AG08395 (cell line): Measurements from ENCODE around the gene LPCAT1.
"Not testable (repeated sequence)": the region's sequence is repeated elsewhere in the genome, so short reads cannot be mapped to it uniquely, and the experiment has no call there.

Source experiments
- DNase-seq: peaks from one replicate; pipeline ENCODE4 v3.0.0; 2012; ENCODE audit warnings: mixed read lengths, low spot score

LPCAT1 gene

GRCh38 chr5:1466631-1467265 lies 57.0 kb downstream of the LPCAT1 start:
- no peak for DNase-seq

- DNase-seq = no peak
Observed at GRCh38 chr5:1465966-1466471, 57.7 kb downstream of the LPCAT1 start.

- no peak for DNase-seq
Observed at GRCh38 chr5:1465117-1465516, 58.6 kb downstream of the LPCAT1 start.

GRCh38 chr5:1464511-1464910 lies 59.2 kb downstream of the LPCAT1 start:
- DNase-seq = no peak

GRCh38 chr5:1464096-1464446 lies 59.7 kb downstream of the LPCAT1 start:
- DNase-seq = no peak

- DNase-seq = no peak
Observed at GRCh38 chr5:1463326-1464095, 60.2 kb downstream of the LPCAT1 start.

- no peak for DNase-seq
Observed at GRCh38 chr5:1462358-1462757, 61.4 kb downstream of the LPCAT1 start.

- DNase-seq = no peak
Observed at GRCh38 chr5:1461396-1461795, 62.4 kb downstream of the LPCAT1 start.

GRCh38 chr5:1460054-1460682 lies 63.6 kb downstream of the LPCAT1 start:
- DNase-seq = no peak

GRCh38 chr5:1459435-1459834 lies 64.3 kb downstream of the LPCAT1 start:
- DNase-seq = not testable (repeated sequence)

GRCh38 chr5:1456110-1456881 lies 67.5 kb downstream of the LPCAT1 start:
- not testable (repeated sequence) for DNase-seq

- no peak for DNase-seq
Observed at GRCh38 chr5:1453613-1454012, 70.1 kb downstream of the LPCAT1 start.

GRCh38 chr5:1449081-1449630 lies 74.6 kb downstream of the LPCAT1 start:
- DNase-seq = no peak

- DNase-seq = no peak
Observed at GRCh38 chr5:1448511-1449011, 75.2 kb downstream of the LPCAT1 start.

GRCh38 chr5:1447671-1448361 lies 75.9 kb downstream of the LPCAT1 start:
- no peak for DNase-seq

GRCh38 chr5:1446602-1447343 lies 77.0 kb downstream of the LPCAT1 start:
- no peak for DNase-seq

GRCh38 chr5:1445689-1446601 lies 77.8 kb downstream of the LPCAT1 start:
- no peak for DNase-seq

- DNase-seq = no peak
Observed at GRCh38 chr5:1445313-1445688, 78.5 kb downstream of the LPCAT1 start, which contains the start of gene SLC6A3. Gene SLC6A3 (minus strand): TSS chr5:1445440. CDS start chr5:1443197, 2,243 bp downstream.
